Chondrocyte (in vitro differentiated cells): Measurements from ENCODE around the gene HMCN2. TPM values are rescaled to one million over a fixed set of nuclear protein-coding genes. Genes with fewer than 3 reads are reported as not detected.

Experiments used
- DNase-seq: peaks from one replicate; pipeline ENCODE4 v3.0.0; 2021; ENCODE audit warnings: mixed read lengths, low spot score
- H3K27ac Mint-ChIP-seq: one replicate; pipeline ENCODE4 v1.8.0; 2021; ENCODE audit warnings: mild to moderate bottlenecking, moderate library complexity, mixed read lengths; ENCODE audit not compliant: unreplicated experiment
- H3K27me3 Mint-ChIP-seq: 2 replicates; pipeline ENCODE4 v1.8.0; 2021; ENCODE audit warnings: low read depth, mixed read lengths
- H3K36me3 Mint-ChIP-seq: 2 replicates; pipeline ENCODE4 v1.8.0; 2021; ENCODE audit warnings: low read depth, mixed read lengths
- H3K4me1 Mint-ChIP-seq: 2 replicates; pipeline ENCODE4 v1.8.0; 2021; ENCODE audit warnings: low read depth, mild to moderate bottlenecking, mixed read lengths
- H3K4me3 Mint-ChIP-seq: one replicate; pipeline ENCODE4 v1.8.0; 2021; ENCODE audit warnings: mild to moderate bottlenecking, moderate library complexity, mixed read lengths; ENCODE audit not compliant: unreplicated experiment
- H3K9me3 Mint-ChIP-seq: 2 replicates; pipeline ENCODE4 v1.8.0; 2021; ENCODE audit warnings: low read depth, mixed read lengths
- CTCF ChIP-seq: fragments of 200-600 bp; sonication (generic); IDR thresholded peaks from 2 replicates; pipeline ENCODE4 v1.5.0; 2021; ENCODE audit warnings: antibody characterized with exemption, mild to moderate bottlenecking, moderate library complexity
- total RNA-seq: library from RNA; stranded (reverse); gene quantifications from 3 replicates; pipeline ENCODE4 v1.2.1, GENCODE V29; 2021

The HMCN2 gene
- total RNA-seq, 1 donor from 2014 or later = 0.05 TPM

GRCh38 chr9:130306823-130307666 is 41.5 kb downstream of the HMCN2 start:
- H3K36me3 Mint-ChIP-seq = no peaks in the 10 kb centered on the region

GRCh38 chr9:130307667-130307943 is 42.0 kb downstream of the HMCN2 start:
- Mint-ChIP-seq H3K27ac (no peak overlapping the region), H3K36me3 (no peaks in the 10 kb centered on the region), H3K27me3 (peaks cover 14% of the 10 kb centered on the region), H3K9me3 (no peaks in the 10 kb centered on the region), H3K4me3 (no peak overlapping the region), H3K4me1 (peaks cover 8% of the 10 kb centered on the region)
- no peak for DNase-seq
- no peak for TF ChIP-seq CTCF

More at GRCh38 chr9:130306823-130307666, 41.5 kb downstream of the HMCN2 start:
- no peak overlapping the region for H3K27ac Mint-ChIP-seq
- DNase-seq = no peak
- H3K4me1 Mint-ChIP-seq = peaks cover 8% of the 10 kb centered on the region
- no peak for TF ChIP-seq CTCF
- no peaks in the 10 kb centered on the region for H3K9me3 Mint-ChIP-seq
- no peak overlapping the region for H3K4me3 Mint-ChIP-seq
- peaks cover 18% of the 10 kb centered on the region for H3K27me3 Mint-ChIP-seq

GRCh38 chr9:130308081-130308571 is 42.6 kb downstream of the HMCN2 start:
- Mint-ChIP-seq H3K27ac (no peak overlapping the region), H3K4me1 (peaks cover 11% of the 10 kb centered on the region), H3K4me3 (no peak overlapping the region), H3K36me3 (no peaks in the 10 kb centered on the region), H3K27me3 (peaks cover 11% of the 10 kb centered on the region), H3K9me3 (no peaks in the 10 kb centered on the region)
- no peak for DNase-seq
- no peak for TF ChIP-seq CTCF

- no peak for TF ChIP-seq CTCF
- Mint-ChIP-seq H3K36me3 (no peaks in the 10 kb centered on the region), H3K4me3 (no peak overlapping the region), H3K27me3 (peaks cover 3% of the 10 kb centered on the region), H3K9me3 (no peaks in the 10 kb centered on the region), H3K27ac (no peak overlapping the region), H3K4me1 (peaks cover 3% of the 10 kb centered on the region)
- DNase-seq = peak; percentile 64
These were observed 44.3 kb downstream of the HMCN2 start for GRCh38 chr9:130309689-130310455.

- Mint-ChIP-seq H3K27ac (no peak overlapping the region), H3K27me3 (peaks cover 2% of the 10 kb centered on the region), H3K4me3 (no peak overlapping the region), H3K36me3 (no peaks in the 10 kb centered on the region), H3K9me3 (no peaks in the 10 kb centered on the region), H3K4me1 (peaks cover 3% of the 10 kb centered on the region)
- DNase-seq = no peak
- no peak for TF ChIP-seq CTCF
These were observed 44.9 kb downstream of the HMCN2 start for GRCh38 chr9:130310456-130310855.
